Skeletal muscle cell (primary cell): ENCODE data around the gene SLAIN1.
"Not testable (repeated sequence)": the region's sequence is repeated elsewhere in the genome, so short reads cannot be mapped to it uniquely, and the experiment has no call there.

Source experiments
- DNase-seq: peaks from one replicate; pipeline ENCODE4 v3.0.0-alpha.2; 2010; ENCODE audit warnings: low read depth
- H3K4me3 ChIP-seq: 2 replicates; pipeline ENCODE4 v1.5.1; 2011; ENCODE audit warnings: low read depth, mild to moderate bottlenecking, control low read depth, low read length, moderate library complexity

The SLAIN1 gene

DNA sequence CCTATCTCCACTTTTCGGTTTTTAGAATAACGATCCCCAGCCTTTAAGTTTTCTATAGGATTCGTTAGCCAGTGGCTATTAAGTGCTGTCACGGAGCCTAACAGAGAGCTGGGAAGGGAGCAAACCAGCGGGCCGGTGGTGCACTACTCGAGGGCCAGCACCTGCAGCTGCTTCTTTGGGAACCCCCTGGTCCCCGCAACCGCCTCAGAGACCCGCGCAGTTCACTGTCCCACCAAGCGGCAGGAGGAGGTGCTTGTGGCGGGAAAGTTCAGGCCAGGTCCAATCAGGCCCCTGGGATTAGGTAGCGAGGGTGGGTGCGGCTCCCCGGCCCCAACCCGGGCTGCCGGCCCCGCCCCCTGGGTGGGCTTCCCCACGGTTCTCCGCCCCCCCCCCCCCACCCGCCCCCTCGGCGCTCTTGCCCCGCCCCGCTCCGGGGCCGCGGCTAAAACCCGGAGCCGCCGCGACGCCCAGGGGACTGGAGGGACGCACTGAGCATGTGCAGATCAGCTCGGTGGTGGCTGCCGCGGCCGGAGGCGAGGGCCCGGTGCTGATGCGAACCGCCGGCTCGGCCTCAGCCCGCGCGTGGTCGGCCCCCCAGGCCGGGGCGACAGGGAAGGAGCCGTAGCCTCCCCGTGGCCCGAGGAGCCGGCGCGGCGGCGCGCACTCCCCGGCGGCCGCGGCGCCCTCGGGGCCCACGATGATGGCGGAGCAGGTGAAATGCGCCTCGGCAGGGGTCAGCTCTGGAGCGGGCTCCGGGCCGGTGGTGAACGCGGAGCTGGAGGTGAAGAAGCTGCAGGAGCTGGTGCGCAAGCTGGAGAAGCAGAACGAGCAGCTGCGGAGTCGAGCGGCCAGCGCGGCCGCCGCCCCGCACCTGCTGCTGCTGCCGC is at the start of gene SLAIN1:
SLAIN1 (plus strand) TSS at position 471 of the 887 bp plus-strand sequence; CDS start at position 698, 227 bp downstream.
- DNase-seq, result no peak
- peak within 1 kb of the TSS; percentile 47 for H3K4me3 ChIP-seq

DNA sequence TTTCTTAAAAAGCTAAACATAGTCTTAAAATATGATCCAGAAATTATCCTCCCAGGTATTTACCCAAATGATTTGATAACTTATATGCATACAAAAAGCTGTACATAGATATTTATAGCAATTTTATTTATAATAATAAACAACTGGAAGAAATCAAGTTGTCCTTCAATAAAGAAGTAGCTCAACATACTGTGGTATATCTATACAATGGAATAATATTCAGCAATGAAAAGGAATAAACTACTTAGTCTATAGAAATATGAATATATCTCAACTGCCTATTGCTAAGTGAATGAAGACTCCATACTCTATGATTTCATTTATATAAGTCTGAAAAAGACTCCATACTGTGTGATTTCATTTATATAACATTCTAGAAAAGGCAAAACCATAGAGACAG is 47.1 kb upstream of the SLAIN1 start:
- no peak for DNase-seq
- no peak overlapping the region for H3K4me3 ChIP-seq

DNA sequence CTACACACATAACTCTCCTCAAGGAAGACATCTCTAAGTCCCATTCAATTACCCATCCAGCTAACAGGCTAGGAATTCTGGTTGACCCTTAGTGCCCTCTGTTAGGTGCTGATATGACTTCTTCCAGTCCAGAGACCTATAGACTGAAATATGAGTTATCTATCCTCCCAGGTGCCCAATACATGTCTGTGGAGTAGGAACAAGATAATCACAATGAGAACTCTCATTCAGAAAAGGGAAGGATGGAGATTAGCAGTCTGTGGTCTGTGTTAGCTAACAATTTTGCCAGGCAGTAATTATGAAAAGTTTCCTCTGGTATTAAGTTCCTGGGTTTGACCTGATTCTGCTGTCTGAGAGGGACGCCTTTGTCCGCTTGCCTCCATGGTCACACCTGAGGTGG is 44.2 kb upstream of the SLAIN1 start:
- H3K4me3 ChIP-seq, result no peak overlapping the region
- no peak for DNase-seq

DNA sequence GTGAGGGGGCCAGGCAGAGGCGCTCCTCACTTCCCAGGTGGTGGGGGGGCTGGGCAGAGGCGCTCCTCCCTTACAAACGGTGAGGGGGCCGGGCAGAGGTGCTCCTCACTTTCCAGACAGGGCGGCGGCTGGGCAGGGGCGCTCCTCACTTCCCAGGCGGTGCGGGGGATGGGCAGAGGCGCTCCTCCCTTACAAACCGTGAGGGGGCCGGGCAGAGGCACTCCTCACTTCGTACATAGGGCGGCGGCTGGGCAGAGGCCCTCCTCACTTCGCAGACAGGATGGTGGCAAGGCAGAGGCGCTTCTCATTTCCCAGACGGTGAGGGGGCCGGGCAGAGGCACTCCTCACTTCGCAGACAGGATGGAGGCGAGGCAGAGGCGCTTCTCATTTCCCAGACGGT is 37.5 kb upstream of the SLAIN1 start:
- not testable (repeated sequence) for H3K4me3 ChIP-seq, DNase-seq

DNA sequence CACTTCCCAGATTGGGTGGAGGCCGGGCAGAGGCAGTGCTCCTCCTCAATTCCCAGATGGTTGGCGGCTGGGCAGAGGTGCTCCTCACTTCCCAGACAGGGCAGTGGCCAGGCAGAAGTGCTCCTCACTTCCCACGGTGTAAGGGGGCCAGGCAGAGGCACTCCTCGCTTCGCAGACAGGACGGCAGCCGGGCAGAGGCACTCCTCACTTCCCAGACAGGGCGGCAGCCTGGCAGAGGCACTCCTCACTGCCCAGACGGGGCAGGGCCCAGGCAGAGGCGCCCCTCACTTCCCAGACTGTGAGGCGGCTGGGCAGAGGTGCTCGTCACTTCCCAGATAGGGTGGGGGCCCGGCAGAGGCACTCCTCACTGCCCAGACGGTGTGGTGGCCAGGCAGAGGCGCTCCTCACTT is 36.6 kb upstream of the SLAIN1 start:
- no peak overlapping the region for H3K4me3 ChIP-seq
- no peak for DNase-seq

DNA sequence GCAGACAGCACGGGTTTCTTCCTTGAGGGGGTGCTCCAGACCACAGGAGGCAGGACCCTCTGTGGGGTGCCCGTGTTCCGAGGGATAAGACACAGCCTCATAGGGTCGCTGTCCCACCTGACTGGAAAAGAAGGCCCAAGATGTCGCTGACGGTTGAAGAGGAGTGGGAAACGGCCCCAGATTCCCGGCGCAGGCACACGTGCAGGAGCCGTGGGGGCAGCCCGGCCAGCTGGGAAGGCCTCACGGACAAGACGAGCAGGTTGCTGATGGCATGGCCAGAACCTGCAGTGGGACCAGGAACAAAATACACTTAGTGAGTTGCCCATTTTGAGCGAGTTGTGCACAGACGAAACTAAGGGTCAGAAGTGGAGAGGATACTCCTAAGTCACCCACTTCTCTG is 35.2 kb upstream of the SLAIN1 start:
- not testable (repeated sequence) for DNase-seq, H3K4me3 ChIP-seq

DNA sequence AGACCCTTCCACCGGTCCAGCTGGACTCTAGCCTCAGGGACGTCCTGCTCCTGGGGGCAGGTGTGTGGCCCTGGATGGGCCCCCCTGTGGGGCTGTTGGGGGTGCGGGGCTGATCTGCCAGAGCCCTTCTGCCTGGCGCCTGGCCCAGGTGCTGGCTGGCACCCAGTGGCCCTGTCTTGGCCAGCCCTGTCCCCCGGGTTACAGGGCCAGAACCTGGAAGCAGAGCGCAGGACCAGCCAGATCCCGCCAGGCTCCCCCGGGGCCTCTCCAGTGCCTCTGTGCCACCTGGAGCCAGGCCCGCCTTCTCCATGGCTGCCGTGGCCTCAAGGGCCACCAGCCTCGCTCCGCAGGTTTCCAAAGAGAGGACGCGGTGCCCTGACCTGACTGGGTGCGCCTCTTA is 34.7 kb upstream of the SLAIN1 start:
- not testable (repeated sequence) for DNase-seq, H3K4me3 ChIP-seq

DNA sequence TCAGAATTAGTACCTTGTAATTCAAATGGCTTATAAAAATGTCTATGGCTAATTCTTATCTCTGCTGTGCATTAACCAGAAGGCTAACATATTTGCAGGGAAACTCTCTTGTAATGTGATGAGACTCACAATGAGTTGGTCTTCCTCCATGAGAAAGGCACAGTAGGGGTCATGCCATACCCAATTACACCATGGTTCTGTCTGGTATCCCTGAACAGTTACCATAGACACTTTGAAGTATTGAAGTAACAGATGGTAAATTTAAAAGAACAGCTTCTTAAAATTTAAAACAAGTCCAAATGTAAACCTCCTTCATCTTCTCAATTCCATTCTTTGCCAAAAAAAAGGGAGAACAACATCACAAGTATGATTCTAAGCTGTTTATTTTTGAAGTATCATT is 22.6 kb upstream of the SLAIN1 start:
- no peak for DNase-seq
- H3K4me3 ChIP-seq, result no peak overlapping the region

DNA sequence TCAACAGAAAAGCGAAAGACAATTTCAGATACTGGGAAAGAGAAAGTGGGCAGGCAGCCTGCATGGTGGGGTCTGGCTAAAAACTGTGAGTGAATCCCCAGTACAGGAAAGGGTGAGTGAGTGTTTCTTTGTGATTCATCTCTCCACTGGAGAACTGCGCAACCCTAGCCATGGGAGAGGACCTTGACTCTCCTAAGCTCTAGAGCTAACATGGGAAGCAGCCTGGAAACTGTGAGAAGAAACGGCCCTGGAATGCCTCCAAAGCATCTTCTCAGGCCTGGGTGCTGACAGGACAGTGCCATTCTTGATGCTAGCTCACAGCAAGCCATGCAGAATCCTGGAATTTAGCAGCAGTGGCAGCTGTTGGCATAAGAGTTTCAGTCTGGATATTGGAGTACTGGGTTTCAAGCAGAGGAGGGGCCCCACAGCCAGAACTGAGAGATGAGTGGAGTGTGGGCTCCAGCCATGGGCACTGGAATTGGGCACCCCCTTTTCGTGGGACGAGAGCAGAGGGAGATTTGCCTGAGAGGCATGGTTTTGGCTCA is 18.7 kb upstream of the SLAIN1 start:
- no peak for DNase-seq
- no peak overlapping the region for H3K4me3 ChIP-seq

DNA sequence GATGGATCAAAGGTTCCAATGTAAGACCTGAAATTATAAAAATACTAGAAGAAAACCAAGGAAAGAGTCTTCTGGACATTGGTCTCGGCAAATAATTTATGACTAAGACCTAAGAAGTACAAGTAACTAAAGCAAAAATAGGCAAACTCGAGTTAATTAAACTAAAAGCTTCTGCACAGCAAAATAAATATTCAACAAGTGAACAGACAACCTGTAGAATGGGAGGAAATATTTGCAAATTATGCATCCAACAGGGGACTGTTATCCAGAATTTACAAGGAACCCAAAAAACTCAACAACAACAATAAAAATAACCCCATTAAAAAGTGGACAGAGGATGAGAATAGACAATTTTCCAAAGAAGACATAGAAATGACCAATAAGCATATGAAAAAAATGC is 9.7 kb upstream of the SLAIN1 start:
- DNase-seq, result no peak
- no peak overlapping the region for H3K4me3 ChIP-seq

DNA sequence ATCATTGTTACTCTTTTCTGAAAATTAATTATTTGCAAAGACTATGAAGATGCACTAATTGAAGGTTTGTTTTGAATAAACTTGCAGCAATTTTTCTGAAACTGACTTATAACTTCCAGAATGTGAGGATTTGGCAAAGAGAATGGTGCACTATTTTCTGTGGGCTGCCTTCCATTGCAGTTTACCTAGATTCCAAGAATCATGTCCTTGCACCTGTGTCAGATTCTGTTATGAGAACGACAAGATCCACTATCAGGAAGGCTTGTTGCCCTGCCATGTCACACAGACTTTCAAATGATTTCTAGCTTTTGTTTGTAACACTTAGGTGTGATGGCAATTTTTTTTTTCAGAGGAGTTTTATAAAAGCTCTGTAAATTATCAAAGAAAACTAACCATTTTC is 5.6 kb upstream of the SLAIN1 start:
- no peak overlapping the region for H3K4me3 ChIP-seq
- no peak for DNase-seq

DNA sequence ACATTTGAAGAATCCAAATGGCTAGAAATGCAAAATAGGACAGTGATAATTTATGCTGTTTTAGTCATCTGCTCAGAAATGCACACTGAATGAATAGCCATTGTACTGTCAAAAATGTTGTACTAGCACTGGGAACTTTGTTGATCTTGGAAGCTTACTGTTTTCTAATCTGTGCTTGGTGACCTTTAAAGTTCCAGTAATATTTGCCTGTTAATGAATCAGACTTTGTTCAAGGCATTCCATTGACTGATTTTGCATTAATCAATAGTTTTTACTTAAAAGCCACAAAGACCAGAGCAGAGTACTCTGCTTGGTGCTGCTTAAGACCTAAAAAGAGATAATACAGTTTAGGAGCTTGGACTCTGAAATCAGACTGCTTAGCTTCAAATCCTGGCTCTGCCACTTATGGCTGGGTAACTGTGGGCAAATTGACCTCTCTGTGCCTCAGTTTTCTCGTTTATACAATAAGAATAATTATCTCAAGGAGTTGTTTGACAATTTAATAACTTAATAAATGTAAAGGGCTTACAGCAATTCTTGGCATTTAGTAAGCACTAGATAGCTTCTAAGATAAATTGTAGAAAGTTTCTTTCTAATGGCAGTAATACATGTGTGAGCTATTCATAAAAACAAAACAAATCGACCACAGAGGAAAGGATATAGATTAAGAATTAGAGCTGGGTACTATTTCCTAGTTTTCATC is 4.6 kb upstream of the SLAIN1 start:
- DNase-seq, result no peak
- H3K4me3 ChIP-seq, result no peak overlapping the region

DNA sequence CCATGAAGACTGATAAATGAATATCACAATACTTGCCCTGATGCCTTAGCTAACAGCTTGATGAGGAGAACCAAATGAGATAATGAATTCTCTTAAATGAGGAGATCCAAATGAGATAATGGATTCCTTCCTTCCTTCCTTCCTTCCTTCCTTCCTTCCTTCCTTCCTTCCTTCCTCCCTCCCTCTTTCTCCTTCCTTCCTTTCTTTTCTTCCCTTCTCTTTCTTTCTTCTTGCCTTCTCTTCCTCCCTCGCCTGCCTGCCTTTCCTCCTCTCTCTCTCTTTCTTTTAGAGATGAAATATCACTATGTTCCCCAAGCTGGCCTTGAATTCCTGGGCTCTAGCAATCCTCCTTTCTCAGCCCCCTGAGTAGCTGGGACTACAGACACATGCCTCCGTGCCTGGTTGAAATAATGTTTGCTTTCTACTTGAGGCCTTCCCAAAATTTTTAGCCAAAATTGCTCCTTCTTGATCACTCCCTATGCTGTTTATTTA is 4.0 kb upstream of the SLAIN1 start:
- DNase-seq, result no peak
- H3K4me3 ChIP-seq, result no peak overlapping the region

DNA sequence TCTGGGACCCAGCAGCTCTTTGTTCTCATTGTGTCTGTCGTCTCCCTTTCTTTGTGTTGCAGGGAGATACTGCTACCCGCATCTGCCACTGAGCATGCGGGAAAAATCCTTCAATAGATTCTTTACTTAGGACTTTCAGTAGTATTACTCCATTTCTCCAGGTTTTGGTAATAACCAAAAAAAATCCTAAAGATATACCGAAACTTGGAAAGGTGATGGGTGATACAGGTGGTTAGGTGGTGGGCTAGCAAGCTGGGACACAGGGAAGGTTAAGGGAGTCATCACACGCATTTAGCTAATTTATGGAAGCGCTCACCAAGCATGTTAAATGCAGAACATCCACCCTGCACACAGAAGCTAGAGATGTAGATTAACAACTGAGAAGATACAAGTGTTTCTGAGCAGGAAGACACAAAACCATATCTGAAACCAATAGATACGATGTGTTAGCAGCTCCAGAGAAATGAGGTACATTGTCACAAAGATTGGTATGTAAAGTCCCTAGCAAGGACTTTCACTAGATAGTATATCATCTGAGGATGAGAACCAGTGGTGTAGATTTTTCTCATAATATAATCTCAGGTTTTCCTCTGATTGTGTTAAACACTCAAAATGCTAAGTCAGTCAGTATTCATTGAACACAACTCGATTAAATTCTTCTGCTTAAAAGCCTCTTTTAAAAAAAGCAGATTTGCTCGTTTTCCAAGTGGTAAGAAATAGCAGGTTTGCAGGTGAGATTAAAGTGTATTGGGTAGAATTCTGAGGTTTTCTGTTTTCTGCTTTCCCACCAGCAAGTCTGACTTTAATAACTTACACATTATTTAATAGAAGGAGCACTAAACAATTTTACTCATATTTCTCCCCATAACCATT is 1.2 kb upstream of the SLAIN1 start:
- DNase-seq, result no peak

DNA sequence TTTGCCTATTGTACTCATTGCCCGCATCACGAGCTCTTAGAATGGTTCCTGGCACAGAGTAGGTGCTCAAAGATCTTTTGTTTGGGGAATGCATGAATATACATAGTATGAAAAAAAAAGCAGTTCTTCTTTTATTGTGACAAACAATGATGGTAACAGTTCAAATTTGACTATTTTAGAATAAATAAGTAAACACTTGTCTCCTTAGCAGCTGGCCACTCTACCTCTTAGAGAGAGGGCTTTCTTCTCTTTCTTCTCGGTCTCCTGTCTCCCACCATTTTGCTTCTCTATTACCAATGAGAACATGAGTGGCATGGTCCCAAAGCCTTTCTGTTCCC is 639 bp upstream of the SLAIN1 start:
- DNase-seq, result no peak
- no peak overlapping the region for H3K4me3 ChIP-seq

More for the DNA sequence above, 1.2 kb upstream of the SLAIN1 start:
- no peak overlapping the region for H3K4me3 ChIP-seq

DNA sequence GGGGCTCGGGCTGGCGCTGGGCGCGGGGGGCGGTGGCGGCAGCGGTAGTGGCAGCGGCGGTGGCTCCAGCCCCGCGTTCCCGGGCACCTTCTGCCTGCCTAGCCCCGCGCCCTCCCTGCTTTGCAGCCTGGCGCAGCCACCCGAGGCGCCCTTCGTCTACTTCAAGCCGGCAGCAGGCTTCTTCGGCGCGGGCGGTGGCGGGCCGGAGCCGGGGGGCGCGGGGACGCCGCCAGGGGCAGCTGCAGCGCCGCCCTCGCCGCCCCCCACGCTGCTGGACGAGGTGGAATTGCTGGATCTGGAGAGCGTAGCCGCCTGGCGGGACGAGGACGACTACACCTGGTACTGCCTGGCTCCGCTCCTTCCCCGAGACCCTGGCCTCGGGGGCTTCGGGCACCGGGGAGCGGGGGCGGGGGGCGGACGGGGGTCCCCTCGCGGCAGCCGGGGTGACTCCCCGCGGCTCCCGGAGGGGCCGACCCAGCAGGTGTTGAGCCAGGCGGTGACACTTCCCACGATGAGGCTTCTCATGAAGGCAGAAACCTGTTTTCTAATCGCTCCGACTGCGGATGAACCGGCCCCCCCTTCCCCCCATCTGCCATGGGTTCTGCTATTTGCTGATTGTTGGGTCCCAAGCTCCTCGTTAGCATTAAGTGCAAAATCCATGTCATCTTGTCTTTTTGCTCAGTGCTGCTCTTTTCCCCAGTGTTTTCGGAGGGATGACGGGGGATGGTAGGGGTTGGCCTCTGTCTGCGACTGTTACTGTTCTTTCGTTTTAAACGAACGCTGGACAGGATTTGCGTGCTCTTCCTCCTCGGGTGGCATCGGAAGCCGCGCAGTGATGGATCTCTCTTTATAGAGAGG is 943 bp downstream of the SLAIN1 start:
- no peak for DNase-seq
- H3K4me3 ChIP-seq, result peak overlapping the region; percentile 47

DNA sequence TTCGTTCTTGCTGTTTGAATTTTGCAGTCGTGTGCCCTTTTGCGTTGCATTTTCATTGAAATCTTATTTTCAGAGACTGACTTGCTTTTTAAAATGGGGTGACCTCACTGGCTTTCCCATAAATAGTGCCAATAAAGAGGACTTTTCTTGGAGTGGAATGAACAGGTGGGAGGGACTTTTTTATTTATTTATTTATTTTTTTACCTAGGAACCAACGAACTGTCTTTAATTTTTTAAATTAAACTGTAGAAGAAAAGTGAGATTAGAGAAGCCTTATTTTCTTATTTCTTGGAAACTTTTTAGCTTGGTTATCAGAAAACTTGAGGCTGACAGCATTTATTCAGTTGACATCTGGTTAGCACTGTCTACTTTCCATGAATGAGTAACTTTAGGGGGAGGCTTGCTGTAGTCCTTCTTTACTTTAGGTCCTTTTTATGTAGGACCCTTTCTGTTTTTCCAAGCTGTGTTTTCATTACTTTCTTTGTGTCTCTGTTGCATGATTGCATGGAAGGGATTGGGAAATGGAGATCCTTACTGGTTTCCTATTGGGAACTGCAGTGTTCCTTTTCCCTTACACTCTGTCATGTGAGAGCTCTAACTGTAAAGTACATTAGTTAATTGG is 1.7 kb downstream of the SLAIN1 start:
- no peak for DNase-seq
- peak overlapping the region; percentile 47 for H3K4me3 ChIP-seq

DNA sequence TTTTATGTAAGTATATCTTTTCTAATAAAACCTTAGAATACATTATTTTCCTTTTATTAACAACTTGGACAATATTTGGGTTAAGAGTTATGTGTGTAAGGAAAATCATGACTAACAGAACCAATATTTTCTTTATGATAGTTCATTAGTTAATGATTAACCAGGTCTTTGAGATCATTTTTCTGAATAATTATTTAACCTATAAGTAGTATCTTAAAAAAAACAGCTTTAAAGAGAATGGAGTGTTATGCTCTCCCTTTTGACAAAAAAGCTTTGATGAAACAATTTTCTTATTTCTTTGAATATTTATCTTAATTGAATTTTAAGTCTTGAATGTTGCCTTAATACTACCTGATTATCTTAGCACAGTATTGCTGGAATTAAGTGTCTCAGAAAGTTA is 3.8 kb downstream of the SLAIN1 start:
- DNase-seq, result no peak
- no peak overlapping the region for H3K4me3 ChIP-seq
